ENCODE measurements around the gene TBC1D24. TPM values are rescaled to one million over a fixed set of nuclear protein-coding genes. Genes with fewer than 3 reads are reported as not detected.

Gene TBC1D24
- total and polyA plus RNA-seq, 4 donors = 0.38 to 15.6 (median 5.0) TPM

- ATAC-seq (ENCODE audit: low FRiP score) (peak; percentile 92), DNase-seq (peak; percentile 89 to 93)
- Histone ChIP-seq H3K27me3 (ENCODE audit: control insufficient read depth in 1 of 2, insufficient read depth in 2 of 2, low read length in 1 of 2) (no peaks in the 10 kb centered on the region), H3K36me3 (ENCODE audit: control insufficient read depth in 1 of 2, insufficient read depth in 2 of 2, low read length in 1 of 2) (no peaks in the 10 kb centered on the region), H3K27ac (ENCODE audit: low read depth in 1 of 2, low read length in 2 of 2) (no peak overlapping the region), H3K4me3 (ENCODE audit: low read length in 2 of 2) (no peak overlapping the region), H3K4me1 (ENCODE audit: control insufficient read depth in 1 of 2, insufficient read depth in 2 of 2, low read length in 2 of 2) (no peaks in the 10 kb centered on the region), H3K9me3 (ENCODE audit: control insufficient read depth, low read length) (no peaks in the 10 kb centered on the region)
- intact Hi-C loops (cut with DNase I) = loop anchor here (2.0 to 5.0 kb wide), 2 partner anchors 74 to 160 kb away; partner anchors contain the start of genes ABCA3 (in 1 of the 2) and CCNF (in 1 of the 2)
- WGBS, 2 donors = 34 to 37% methylated on average over 20 to 23 of the region's 23 CpGs
Measured at GRCh38 chr16:2500918-2501750, 26.2 kb downstream of the TBC1D24 start.

- Histone ChIP-seq H3K36me3 (ENCODE audit: control insufficient read depth in 1 of 2, insufficient read depth in 2 of 2, low read length in 1 of 2) (no peaks in the 10 kb centered on the region), H3K27ac (ENCODE audit: low read depth in 1 of 2, low read length in 2 of 2) (no peak overlapping the region), H3K9me3 (ENCODE audit: control insufficient read depth, low read length) (no peaks in the 10 kb centered on the region), H3K4me3 (ENCODE audit: low read length in 2 of 2) (no peak overlapping the region), H3K4me1 (ENCODE audit: control insufficient read depth in 1 of 2, insufficient read depth in 2 of 2, low read length in 2 of 2) (no peaks in the 10 kb centered on the region), H3K27me3 (ENCODE audit: control insufficient read depth in 1 of 2, insufficient read depth in 2 of 2, low read length in 1 of 2) (no peaks in the 10 kb centered on the region)
- intact Hi-C loops (cut with DNase I) = loop anchor here (2.0 to 5.0 kb wide), 2 partner anchors 75 to 161 kb away; partner anchors contain the start of genes ABCA3 (in 1 of the 2) and CCNF (in 1 of the 2)
- ATAC-seq (ENCODE audit: low FRiP score) = no peak
- DNase-seq = no peak
- WGBS, 2 donors = 73% methylated on average over 15 to 18 of the region's 18 CpGs
Measured at GRCh38 chr16:2501946-2502895, 27.3 kb downstream of the TBC1D24 start.

- no peak overlapping the region for H3K27ac ChIP-seq (ENCODE audit: low read depth in 1 of 2, low read length in 2 of 2)
- intact Hi-C loops (cut with DNase I) = no loop called here
- 89 to 90% methylated on average over 14 of the region's 14 CpGs for WGBS, 2 donors
- DNase-seq = no peak
- no peaks in the 10 kb centered on the region for H3K27me3 ChIP-seq (ENCODE audit: control insufficient read depth in 1 of 2, insufficient read depth in 2 of 2, low read length in 1 of 2)
- no peaks in the 10 kb centered on the region for H3K4me1 ChIP-seq (ENCODE audit: control insufficient read depth in 1 of 2, insufficient read depth in 2 of 2, low read length in 2 of 2)
- ATAC-seq (ENCODE audit: low FRiP score) = no peak
- no peak overlapping the region for H3K4me3 ChIP-seq (ENCODE audit: low read length in 2 of 2)
- H3K9me3 ChIP-seq (ENCODE audit: control insufficient read depth, low read length) = no peaks in the 10 kb centered on the region
- H3K36me3 ChIP-seq (ENCODE audit: control insufficient read depth in 1 of 2, insufficient read depth in 2 of 2, low read length in 1 of 2) = no peaks in the 10 kb centered on the region
Measured at GRCh38 chr16:2505695-2506094, 30.8 kb downstream of the TBC1D24 start.

- H3K4me3 ChIP-seq (ENCODE audit: low read length in 2 of 2) = no peak overlapping the region
- H3K36me3 ChIP-seq (ENCODE audit: control insufficient read depth in 1 of 2, insufficient read depth in 2 of 2, low read length in 1 of 2) = no peaks in the 10 kb centered on the region
- 81 to 84% methylated on average over 14 of the region's 14 CpGs for WGBS, 2 donors
- intact Hi-C loops (cut with DNase I) = no loop called here
- no peak overlapping the region for H3K27ac ChIP-seq (ENCODE audit: low read depth in 1 of 2, low read length in 2 of 2)
- H3K9me3 ChIP-seq (ENCODE audit: control insufficient read depth, low read length) = no peaks in the 10 kb centered on the region
- ATAC-seq (ENCODE audit: low FRiP score) (no peak), DNase-seq (peak in 1 of 2 donors; percentile 84)
- no peaks in the 10 kb centered on the region for H3K4me1 ChIP-seq (ENCODE audit: control insufficient read depth in 1 of 2, insufficient read depth in 2 of 2, low read length in 2 of 2)
- no peaks in the 10 kb centered on the region for H3K27me3 ChIP-seq (ENCODE audit: control insufficient read depth in 1 of 2, insufficient read depth in 2 of 2, low read length in 1 of 2)
Measured at GRCh38 chr16:2507052-2507659, 32.2 kb downstream of the TBC1D24 start.

GRCh38 chr16:2507665-2508064 is 32.7 kb downstream of the TBC1D24 start:
- WGBS, 2 donors = 88 to 89% methylated on average over 11 of the region's 11 CpGs
- no peaks in the 10 kb centered on the region for H3K27me3 ChIP-seq (ENCODE audit: control insufficient read depth in 1 of 2, insufficient read depth in 2 of 2, low read length in 1 of 2)
- H3K36me3 ChIP-seq (ENCODE audit: control insufficient read depth in 1 of 2, insufficient read depth in 2 of 2, low read length in 1 of 2) = no peaks in the 10 kb centered on the region
- H3K27ac ChIP-seq (ENCODE audit: low read depth in 1 of 2, low read length in 2 of 2) = no peak overlapping the region
- H3K4me1 ChIP-seq (ENCODE audit: control insufficient read depth in 1 of 2, insufficient read depth in 2 of 2, low read length in 2 of 2) = no peaks in the 10 kb centered on the region
- intact Hi-C loops (cut with DNase I) = no loop called here
- DNase-seq = peak in 1 of 2 donors; percentile 86
- ATAC-seq (ENCODE audit: low FRiP score) = no peak
- no peaks in the 10 kb centered on the region for H3K9me3 ChIP-seq (ENCODE audit: control insufficient read depth, low read length)
- H3K4me3 ChIP-seq (ENCODE audit: low read length in 2 of 2) = no peak overlapping the region

GRCh38 chr16:2508722-2509400 is 33.9 kb downstream of the TBC1D24 start:
- 88 to 92% methylated on average over 18 of the region's 18 CpGs for WGBS, 2 donors
- Histone ChIP-seq H3K36me3 (ENCODE audit: control insufficient read depth in 1 of 2, insufficient read depth in 2 of 2, low read length in 1 of 2) (no peaks in the 10 kb centered on the region), H3K4me1 (ENCODE audit: control insufficient read depth in 1 of 2, insufficient read depth in 2 of 2, low read length in 2 of 2) (no peaks in the 10 kb centered on the region), H3K9me3 (ENCODE audit: control insufficient read depth, low read length) (no peaks in the 10 kb centered on the region), H3K4me3 (ENCODE audit: low read length in 2 of 2) (no peak overlapping the region), H3K27ac (ENCODE audit: low read depth in 1 of 2, low read length in 2 of 2) (no peak overlapping the region), H3K27me3 (ENCODE audit: control insufficient read depth in 1 of 2, insufficient read depth in 2 of 2, low read length in 1 of 2) (no peaks in the 10 kb centered on the region)
- no peak for ATAC-seq (ENCODE audit: low FRiP score)
- intact Hi-C loops (cut with DNase I) = no loop called here
- DNase-seq = peak in 1 of 2 donors; percentile 42

- Histone ChIP-seq H3K36me3 (ENCODE audit: control insufficient read depth in 1 of 2, insufficient read depth in 2 of 2, low read length in 1 of 2) (no peaks in the 10 kb centered on the region), H3K4me1 (ENCODE audit: control insufficient read depth in 1 of 2, insufficient read depth in 2 of 2, low read length in 2 of 2) (no peaks in the 10 kb centered on the region), H3K27me3 (ENCODE audit: control insufficient read depth in 1 of 2, insufficient read depth in 2 of 2, low read length in 1 of 2) (no peaks in the 10 kb centered on the region), H3K27ac (ENCODE audit: low read depth in 1 of 2, low read length in 2 of 2) (no peak overlapping the region), H3K9me3 (ENCODE audit: control insufficient read depth, low read length) (no peaks in the 10 kb centered on the region), H3K4me3 (ENCODE audit: low read length in 2 of 2) (no peak overlapping the region)
- ATAC-seq (ENCODE audit: low FRiP score) (peak; percentile 27), DNase-seq (peak; percentile 85 to 94)
- 38% methylated on average over 22 to 24 of the region's 24 CpGs for WGBS, 2 donors
- intact Hi-C loops (cut with DNase I) = no loop called here
Measured at GRCh38 chr16:2511128-2511800, 36.3 kb downstream of the TBC1D24 start.
